ENCODE results near the gene SLC16A4.

Gene SLC16A4

DNA sequence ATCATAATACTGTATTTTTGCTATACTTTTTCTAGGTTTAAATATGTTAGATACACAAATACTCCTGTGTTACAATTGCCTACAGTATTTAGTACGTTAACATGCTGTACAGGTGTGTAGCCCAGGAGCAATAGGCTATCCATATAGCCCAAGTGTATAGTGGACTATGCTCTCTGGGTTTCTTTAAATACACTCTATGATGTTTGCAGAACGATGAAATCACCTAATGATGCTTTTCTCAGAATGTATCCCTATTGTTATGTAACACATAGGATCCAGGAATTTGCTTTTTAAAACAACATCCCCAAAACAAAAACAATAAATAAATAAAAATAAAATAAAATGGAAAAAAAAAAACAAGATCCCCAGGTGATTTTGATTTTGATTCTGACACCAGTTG lies 69.8 kb downstream of the SLC16A4 start:
- DNase-seq, result no peak

DNA sequence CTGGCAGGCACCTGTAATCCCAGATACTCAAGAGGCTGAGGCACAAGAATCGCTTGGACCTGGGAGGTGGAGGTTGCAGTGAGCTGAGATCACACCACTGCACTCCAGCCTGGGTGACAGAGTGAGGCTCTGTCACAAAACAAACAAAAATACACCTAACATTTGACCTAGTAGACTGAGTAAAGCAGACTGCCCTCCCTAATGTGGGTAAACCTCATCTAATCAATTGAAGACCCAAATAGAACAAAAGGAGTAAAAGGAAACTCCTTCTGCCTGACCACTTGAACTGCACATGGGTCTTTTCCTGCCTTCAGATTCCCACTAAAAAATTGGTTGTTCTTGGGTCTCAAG lies 70.7 kb downstream of the SLC16A4 start:
- DNase-seq, result no peak

DNA sequence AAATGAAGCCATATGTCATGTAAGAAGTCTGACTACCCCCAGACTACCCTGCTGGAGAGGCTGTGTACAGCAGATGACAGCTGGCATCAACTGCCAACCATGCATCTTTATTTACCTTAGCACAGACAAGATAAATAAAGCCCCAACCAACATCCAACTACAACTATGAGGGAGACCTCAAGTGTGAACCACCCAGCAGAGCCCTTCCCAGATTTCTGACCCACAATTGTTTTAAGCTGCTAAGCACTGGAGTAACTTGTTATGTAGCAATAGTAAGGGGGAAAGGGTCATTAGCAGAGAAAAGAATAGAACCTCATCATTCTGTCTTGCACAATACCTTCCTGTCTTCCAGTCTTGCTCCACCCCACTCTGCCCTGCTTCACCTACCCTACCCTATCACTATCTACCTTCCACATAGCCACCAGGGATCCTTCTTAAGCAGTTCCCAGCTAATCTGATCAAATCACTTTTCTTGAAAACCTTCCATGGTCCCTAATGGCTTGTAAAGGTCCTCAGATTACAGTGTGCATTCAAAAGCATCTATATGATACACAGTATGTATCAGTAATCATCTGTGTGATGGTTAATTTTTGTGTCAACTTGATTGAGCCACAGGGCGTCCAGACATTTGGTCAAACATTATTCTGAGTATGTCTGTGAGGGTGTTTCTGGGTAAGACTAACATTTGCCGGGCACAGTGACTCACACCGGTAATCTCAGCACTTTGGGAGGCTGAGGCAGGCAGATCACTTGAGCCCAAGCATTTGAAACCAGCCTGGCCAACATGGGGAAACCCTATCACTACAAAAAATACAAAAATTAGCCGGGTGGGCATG lies 71.3 kb downstream of the SLC16A4 start:
- no peak for DNase-seq

DNA sequence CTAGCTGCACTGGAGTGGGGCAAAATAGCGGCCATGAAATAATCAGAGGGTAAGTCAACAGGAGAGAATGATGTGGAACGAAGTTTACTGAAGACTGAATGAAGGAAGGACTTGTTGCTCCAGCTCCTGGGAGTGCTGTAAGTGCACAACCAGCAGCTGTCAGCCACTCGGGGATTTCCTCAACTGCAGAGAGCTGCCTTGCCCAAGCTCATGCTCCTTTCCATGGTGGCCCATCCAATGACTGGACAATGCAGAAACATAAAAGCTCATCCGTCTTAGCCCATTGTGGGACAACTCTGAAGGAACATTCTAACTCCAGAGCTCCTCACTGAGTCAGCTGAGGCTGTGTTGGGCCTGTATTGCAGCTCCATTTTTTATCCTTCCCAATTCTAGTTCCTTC lies 72.8 kb downstream of the SLC16A4 start:
- no peak for DNase-seq

DNA sequence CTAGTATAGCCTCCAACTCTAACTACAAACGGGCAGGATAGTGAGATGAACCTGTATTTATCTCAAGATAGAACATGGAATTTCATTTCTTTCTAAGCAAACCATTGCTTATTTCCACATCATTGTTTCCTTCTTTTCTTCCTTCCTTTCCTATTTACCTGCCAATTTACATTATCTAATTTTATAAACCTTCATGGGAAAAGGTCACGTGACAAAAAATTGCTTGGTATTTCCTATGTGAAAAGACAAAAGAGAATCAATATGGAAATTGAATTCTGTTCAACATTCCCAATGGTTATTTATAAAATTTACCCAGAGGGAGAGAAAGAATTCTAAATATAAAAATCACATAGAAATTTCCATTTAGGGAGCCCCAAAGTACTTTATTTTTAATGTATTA lies 74.1 kb downstream of the SLC16A4 start:
- DNase-seq, result no peak

All from activated CD4-positive, alpha-beta T cell treated with anti-CD3 and anti-CD28 coated beads for 4 hours (primary cell).